Heart right ventricle (tissue), 16 donors: ENCODE data around the gene CD9. TPM values are rescaled to one million over a fixed set of nuclear protein-coding genes. Genes with fewer than 3 reads are reported as not detected.

Experiments
- ATAC-seq, 8 donors: fragments of 200-7000 bp; cut with Tn5 transposase; one replicate each; pipeline ENCODE4 v1.9.1; 2020; ENCODE audit warnings: mild to moderate bottlenecking in 8 of 8, moderate library complexity in 8 of 8, moderate number of reproducible peaks in 1 of 8
- DNase-seq, 2 donors: peaks; one replicate each; pipeline ENCODE4 v3.0.0-alpha.2; 2020
- H3K27ac ChIP-seq, 10 donors: fragments of 200-600 bp; sonication (generic) in 2 of 10; one replicate each; pipeline versions ENCODE4 v1.5.0 to v1.8.0; 2020 to 2022; ENCODE audit warnings: mild to moderate bottlenecking in 3 of 10
- H3K27me3 ChIP-seq, 7 donors: fragments of 200-600 bp; one replicate each; pipeline ENCODE4 v1.8.0; 2021 to 2022; ENCODE audit warnings: mild to moderate bottlenecking in 2 of 7
- H3K36me3 ChIP-seq, 9 donors: fragments of 200-600 bp; sonication (generic) in 1 of 9; one replicate each; pipeline versions ENCODE4 v1.5.0 to v1.8.0; 2020 to 2022; ENCODE audit warnings: mild to moderate bottlenecking in 2 of 9
- H3K4me1 ChIP-seq, 9 donors: fragments of 200-600 bp; sonication (generic) in 1 of 9; one replicate each; pipeline versions ENCODE4 v1.5.0 to v1.8.0; 2020 to 2022; ENCODE audit warnings: mild to moderate bottlenecking in 4 of 9
- H3K4me3 ChIP-seq, 10 donors: fragments of 200-600 bp; sonication (generic) in 2 of 10; one replicate each; pipeline versions ENCODE4 v1.5.0 to v1.8.0; 2020 to 2022; ENCODE audit warnings: mild to moderate bottlenecking in 7 of 10, moderate library complexity in 2 of 10
- H3K9me3 ChIP-seq, 11 donors: fragments of 200-600 bp in 10 of 11; sonication (generic) in 2 of 11; one replicate each; pipeline versions ENCODE4 v1.5.0 to v1.8.0; 2013 to 2022; ENCODE audit warnings: mild to moderate bottlenecking in 2 of 11, control low read depth in 1 of 11, moderate library complexity in 1 of 11
- WGBS, 2 donors: extraction: QIAGEN DNeasy Blood & Tissue Kit; methylation state at CpG; one replicate each; pipeline ENCODE4 v1.1.7; 2013; ENCODE audit warnings: inconsistent platforms in 1 of 2; 5-methylcytosine and 5-hydroxymethylcytosine counted together
- intact Hi-C, 10 donors: fragments of 100-400 bp; cut with DNase I; formaldehyde crosslinking; loops; one replicate each; pipeline versions ENCODE4 v1.11.1 to v1.14.2; 2022
- polyA plus RNA-seq, 2 donors: library from polyadenylated mRNA; stranded (reverse); fragments of 200-250 nt; gene quantifications; one replicate each; pipeline ENCODE4 v1.2.3, GENCODE V29; 2013
- total RNA-seq, 10 donors: library from RNA; stranded (reverse); fragmentation: NEBNext Ultra II Directional in 3 of 10; extraction: Animal tissue kit (Norgen Biotek cat#: 25700) in 3 of 10; gene quantifications; one replicate each; pipeline versions ENCODE4 v1.2.1 to v1.2.4, GENCODE V29; 2021 to 2023
- TF ChIP-seq, protein P1 (sequence below), 9 donors: fragments of 200-600 bp; sonication (generic) in 2 of 9; IDR thresholded peaks; one replicate each; pipeline versions ENCODE4 v1.5.0 to v1.8.0; 2021 to 2022; ENCODE audit warnings: antibody characterized with exemption in 9 of 9, mild to moderate bottlenecking in 5 of 9, moderate library complexity in 1 of 9
- donor health status: Arrhythmogenic right ventricular cardiomyopathy.
- donor health status: ischemic (EF 13 %, LVEDD 7.1; RV severe dilation, severe dysfunction).
- donor health status: healthy with polysubstance abuse.
- donor health status: DM: no; HTN: yes; CAD: no.
- donor health status: DM: no; HTN: no; CAD: no.
- donor health status: ischemic (EF 25% LVEDD 6.9; RV normal size, moderate dysfunction).
- donor health status: ischemic (EF 25% LVEDD 5.7; RV mildly dilated, moderate dysfunction).
- donor health status: healthy.
- donor health status: DM: yes; HTN: yes; CAD: no.
- donor health status: Ischemic cardiomyopathy.
- donor health status: ischemic (EF 35%, LVEDD 5.7; RV mildly dilated, moderate dysfunction).
- donor health status: nonischemic (EF 11% LVEDD 7.7; RV severe dilation, severe dysfunction).
- donor health status: DM: yes; HTN: yes; CAD: no.
- donor health status: PGD.
- donor health status: ischemic (EF 29% LVEDD 5.4; RV normal size, mild dysfunction).
- donor health status: nonischemic (EF 23%, LVEDD 6.1; RV moderate dilation, normal function).

Gene CD9
- total and polyA plus RNA-seq, 12 donors: 24.8 to 109 (median 54.2) TPM

DNA sequence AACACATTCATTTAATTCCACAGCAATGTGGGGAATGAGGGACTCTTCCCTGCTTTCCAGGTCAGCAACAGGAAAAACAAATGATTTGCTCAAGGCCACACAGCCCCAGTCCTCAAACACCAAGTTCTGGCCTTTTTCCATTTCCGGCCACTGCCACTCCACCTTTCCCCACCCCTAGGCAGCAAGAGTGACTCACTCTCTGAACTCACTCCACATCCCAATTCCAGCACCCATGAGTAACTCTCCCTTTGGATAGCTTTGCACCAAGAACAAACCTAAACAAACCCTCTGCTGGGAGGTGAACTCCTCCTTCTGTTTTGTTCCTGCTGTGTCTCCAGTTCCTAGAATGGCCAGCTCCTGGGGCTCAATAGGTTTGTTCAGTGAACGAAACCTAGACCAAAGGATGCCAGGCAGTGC is 79.9 kb downstream of the CD9 start:
- intact Hi-C loops: loop anchor here in 8 of 10 donors (1.0 to 10.0 kb wide), 8 partner anchors 84 to 295 kb away; no protein-coding TSS in a partner anchor
- peak in 1 of 2 donors; percentile 59 for DNase-seq
- H3K36me3 ChIP-seq: no peaks in the 10 kb centered on the region
- peaks cover 0 to 17% (median 0%) of the 10 kb centered on the region in 7 donors for H3K27me3 ChIP-seq
- H3K4me3 ChIP-seq: no peak overlapping the region
- ATAC-seq: peak in 6 of 8 donors; percentile 20 to 62 (median 28)
- H3K27ac ChIP-seq: peak overlapping the region in 7 of 10 donors; percentile 1 to 92 (median 75)
- 74 to 86% methylated on average over 2 of the region's 2 CpGs for WGBS, 2 donors
- H3K9me3 ChIP-seq: no peaks in the 10 kb centered on the region
- TF ChIP-seq, protein P1, sequence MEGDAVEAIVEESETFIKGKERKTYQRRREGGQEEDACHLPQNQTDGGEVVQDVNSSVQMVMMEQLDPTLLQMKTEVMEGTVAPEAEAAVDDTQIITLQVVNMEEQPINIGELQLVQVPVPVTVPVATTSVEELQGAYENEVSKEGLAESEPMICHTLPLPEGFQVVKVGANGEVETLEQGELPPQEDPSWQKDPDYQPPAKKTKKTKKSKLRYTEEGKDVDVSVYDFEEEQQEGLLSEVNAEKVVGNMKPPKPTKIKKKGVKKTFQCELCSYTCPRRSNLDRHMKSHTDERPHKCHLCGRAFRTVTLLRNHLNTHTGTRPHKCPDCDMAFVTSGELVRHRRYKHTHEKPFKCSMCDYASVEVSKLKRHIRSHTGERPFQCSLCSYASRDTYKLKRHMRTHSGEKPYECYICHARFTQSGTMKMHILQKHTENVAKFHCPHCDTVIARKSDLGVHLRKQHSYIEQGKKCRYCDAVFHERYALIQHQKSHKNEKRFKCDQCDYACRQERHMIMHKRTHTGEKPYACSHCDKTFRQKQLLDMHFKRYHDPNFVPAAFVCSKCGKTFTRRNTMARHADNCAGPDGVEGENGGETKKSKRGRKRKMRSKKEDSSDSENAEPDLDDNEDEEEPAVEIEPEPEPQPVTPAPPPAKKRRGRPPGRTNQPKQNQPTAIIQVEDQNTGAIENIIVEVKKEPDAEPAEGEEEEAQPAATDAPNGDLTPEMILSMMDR (IDR thresholded peaks at IDR 0.05): no peak
- H3K4me1 ChIP-seq: peaks cover 6 to 38% (median 23%) of the 10 kb centered on the region in 9 donors

DNA sequence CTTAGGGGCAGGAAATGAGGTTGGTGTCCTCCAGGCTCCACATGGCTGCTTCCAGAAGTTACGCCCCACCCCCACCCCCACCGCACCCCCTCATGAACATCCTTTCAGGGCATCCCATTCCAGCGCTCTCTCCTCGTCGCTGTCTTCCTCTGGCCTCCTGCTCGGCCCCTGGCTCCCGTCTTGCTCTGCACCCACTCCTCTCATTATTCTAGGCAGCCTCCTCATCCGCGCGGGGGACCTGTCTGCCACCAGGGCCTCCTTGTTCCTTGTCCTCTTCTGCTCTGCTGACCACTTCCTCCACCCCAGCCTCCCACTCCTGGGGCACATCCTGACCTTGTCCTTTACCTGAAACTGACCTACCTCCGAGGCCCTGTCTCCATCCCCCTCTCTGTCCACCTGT is 80.5 kb downstream of the CD9 start:
- 90 to 92% methylated on average over 11 of the region's 11 CpGs for WGBS, 2 donors

GRCh38 chr12:6281081-6281809 is 81.0 kb downstream of the CD9 start:
- peaks cover 0 to 21% (median 0%) of the 10 kb centered on the region in 7 donors for H3K27me3 ChIP-seq
- no peak for ATAC-seq
- 93 to 94% methylated on average over 13 of the region's 13 CpGs for WGBS, 2 donors
- TF ChIP-seq, protein P1 (IDR thresholded peaks at IDR 0.05): no peak
- H3K4me3 ChIP-seq: no peak overlapping the region
- peaks cover 6 to 39% (median 22%) of the 10 kb centered on the region in 9 donors for H3K4me1 ChIP-seq
- no peak for DNase-seq
- intact Hi-C loops: loop anchor here in 8 of 10 donors (2.0 to 10.0 kb wide), 7 partner anchors 86 to 296 kb away; no protein-coding TSS in a partner anchor
- no peaks in the 10 kb centered on the region for H3K36me3 ChIP-seq
- no peaks in the 10 kb centered on the region for H3K9me3 ChIP-seq
- no peak overlapping the region for H3K27ac ChIP-seq

More for the DNA sequence above, 80.5 kb downstream of the CD9 start:
- no peaks in the 10 kb centered on the region for H3K36me3 ChIP-seq
- H3K9me3 ChIP-seq: no peaks in the 10 kb centered on the region
- peaks cover 6 to 39% (median 22%) of the 10 kb centered on the region in 9 donors for H3K4me1 ChIP-seq
- H3K4me3 ChIP-seq: no peak overlapping the region
- H3K27me3 ChIP-seq: peaks cover 0 to 19% (median 0%) of the 10 kb centered on the region in 7 donors
- ATAC-seq: no peak
- H3K27ac ChIP-seq: peak overlapping the region in 1 of 10 donors; percentile 53
- intact Hi-C loops: loop anchor here in 8 of 10 donors (1.0 to 10.0 kb wide), 8 partner anchors 84 to 296 kb away; no protein-coding TSS in a partner anchor
- TF ChIP-seq, protein P1 (IDR thresholded peaks at IDR 0.05): no peak
- DNase-seq: no peak

DNA sequence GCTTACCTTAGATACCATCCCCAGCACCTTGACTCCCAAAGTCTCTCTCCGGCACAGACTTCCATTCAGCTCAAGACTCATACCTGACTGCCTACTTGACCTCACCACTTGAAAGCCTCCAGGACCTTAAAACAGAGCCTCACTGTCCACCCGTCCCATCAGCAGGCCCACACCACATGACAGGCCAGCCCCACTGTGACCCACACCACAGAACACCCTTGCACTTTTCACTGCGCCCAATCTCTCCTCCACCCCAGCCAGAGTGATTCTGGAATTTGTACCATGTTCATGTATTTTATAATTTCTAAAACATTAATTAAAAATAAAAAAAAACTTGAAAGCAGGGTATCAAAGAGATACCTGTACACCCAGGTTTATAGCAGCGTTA is 82.2 kb downstream of the CD9 start:
- WGBS, 2 donors: 97 to 98% methylated on average over 4 of the region's 4 CpGs
- Histone ChIP-seq H3K36me3 (no peaks in the 10 kb centered on the region), H3K4me3 (no peak overlapping the region), H3K4me1 (peaks cover 6 to 35% (median 22%) of the 10 kb centered on the region in 9 donors), H3K27me3 (peaks cover 0 to 20% (median 0%) of the 10 kb centered on the region in 7 donors), H3K9me3 (no peaks in the 10 kb centered on the region), H3K27ac (no peak overlapping the region)
- intact Hi-C loops: loop anchor here in 6 of 10 donors (5.0 to 10.0 kb wide), 4 partner anchors 215 to 298 kb away; no protein-coding TSS in a partner anchor
- TF ChIP-seq, protein P1 (IDR thresholded peaks at IDR 0.05): no peak
- DNase-seq (no peak), ATAC-seq (no peak)
